A673 (cell line): ENCODE results near the gene MAPK9.

ENCODE experiments used
- EZH2 ChIP-seq: fragments of 200-600 bp; sonication (generic); IDR thresholded peaks from 2 replicates; pipeline ENCODE4 v1.6.1; 2017; ENCODE audit warnings: borderline replicate concordance, low read depth, mild to moderate bottlenecking, mixed read lengths, antibody characterized with exemption, low read length; ENCODE audit not compliant: poor library complexity, severe bottlenecking
- TF ChIP-seq, protein P1 (sequence below): fragments of 300-800, 200-600 bp; sonication (generic); conservative IDR thresholded peaks from 2 replicates; pipeline ENCODE4 v1.5.1; 2017; ENCODE audit warnings: low read depth, mild to moderate bottlenecking, antibody characterized with exemption, low read length, moderate library complexity, mixed read lengths

DNA sequence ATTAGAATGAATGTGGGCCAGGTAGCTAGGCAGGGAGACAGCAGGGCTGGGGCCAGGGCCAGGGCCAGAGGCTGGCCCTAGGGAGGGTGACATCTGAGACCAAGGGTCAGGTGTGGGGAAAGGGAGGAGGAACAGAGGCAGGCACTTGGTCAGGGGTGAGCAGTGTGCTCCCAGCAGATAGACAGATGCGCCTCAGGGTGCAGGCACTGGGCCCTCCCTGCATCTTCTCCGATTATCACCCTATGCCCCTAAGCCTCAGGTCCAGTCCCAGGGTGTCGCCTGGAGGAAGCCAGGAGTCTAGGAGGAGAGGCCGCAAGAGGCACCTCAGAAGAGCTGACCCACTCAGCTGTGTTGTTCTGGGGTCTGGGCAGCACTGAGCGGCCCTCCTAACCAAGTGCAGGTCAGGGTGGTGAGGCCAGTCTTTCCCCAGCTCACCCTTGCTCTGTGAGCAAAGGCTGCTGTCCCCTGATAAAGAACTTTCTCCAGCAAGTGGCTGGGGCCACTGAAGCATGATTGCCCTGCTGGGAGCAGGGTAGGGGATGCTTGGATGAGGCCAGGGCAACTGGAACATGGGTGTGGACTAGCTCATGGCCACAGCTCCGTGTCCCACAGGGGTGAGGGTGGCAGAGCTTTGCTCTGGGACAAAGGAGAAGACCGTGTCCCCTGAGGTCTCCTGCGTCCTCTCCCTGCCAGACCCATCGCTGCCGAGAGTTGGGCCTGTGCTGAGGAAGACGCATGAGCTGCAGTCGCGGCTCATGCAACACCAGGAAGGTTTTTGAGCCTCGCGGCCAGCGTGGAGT is 80.7 kb downstream of the MAPK9 start:
- TF ChIP-seq, protein P1, sequence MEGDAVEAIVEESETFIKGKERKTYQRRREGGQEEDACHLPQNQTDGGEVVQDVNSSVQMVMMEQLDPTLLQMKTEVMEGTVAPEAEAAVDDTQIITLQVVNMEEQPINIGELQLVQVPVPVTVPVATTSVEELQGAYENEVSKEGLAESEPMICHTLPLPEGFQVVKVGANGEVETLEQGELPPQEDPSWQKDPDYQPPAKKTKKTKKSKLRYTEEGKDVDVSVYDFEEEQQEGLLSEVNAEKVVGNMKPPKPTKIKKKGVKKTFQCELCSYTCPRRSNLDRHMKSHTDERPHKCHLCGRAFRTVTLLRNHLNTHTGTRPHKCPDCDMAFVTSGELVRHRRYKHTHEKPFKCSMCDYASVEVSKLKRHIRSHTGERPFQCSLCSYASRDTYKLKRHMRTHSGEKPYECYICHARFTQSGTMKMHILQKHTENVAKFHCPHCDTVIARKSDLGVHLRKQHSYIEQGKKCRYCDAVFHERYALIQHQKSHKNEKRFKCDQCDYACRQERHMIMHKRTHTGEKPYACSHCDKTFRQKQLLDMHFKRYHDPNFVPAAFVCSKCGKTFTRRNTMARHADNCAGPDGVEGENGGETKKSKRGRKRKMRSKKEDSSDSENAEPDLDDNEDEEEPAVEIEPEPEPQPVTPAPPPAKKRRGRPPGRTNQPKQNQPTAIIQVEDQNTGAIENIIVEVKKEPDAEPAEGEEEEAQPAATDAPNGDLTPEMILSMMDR, result no peak
- TF ChIP-seq EZH2, result no peak
